ENCODE data around the gene MAPK11.

GRCh38 chr22:50266994-50267393 lies 3.2 kb downstream of the MAPK11 start:
- TF ChIP-seq EZH2phosphoT487 (IDR thresholded peaks at IDR 0.05) (no peak), CTCF (IDR thresholded peaks at IDR 0.05) (no peak), EZH2 (IDR thresholded peaks at IDR 0.05) (no peak)
